Ishikawa (cell line): ENCODE results near the gene EHD4.

Experiments
- CEBPB ChIP-seq: IDR thresholded peaks from 2 replicates; pipeline ENCODE4 v1.6.1; 2012
- CREB1 ChIP-seq: IDR thresholded peaks from 2 replicates; pipeline ENCODE4 v1.6.1; 2012; ENCODE audit warnings: low read depth
- EGR1 ChIP-seq: IDR thresholded peaks from 2 replicates; pipeline ENCODE4 v1.6.1; 2012
- EP300 ChIP-seq: IDR thresholded peaks from 2 replicates; pipeline ENCODE4 v1.6.1; 2012; ENCODE audit warnings: borderline replicate concordance
- FOXM1 ChIP-seq: IDR thresholded peaks from 2 replicates; pipeline ENCODE4 v1.6.1; 2012; ENCODE audit warnings: low read depth, borderline replicate concordance
- NFIC ChIP-seq: IDR thresholded peaks from 2 replicates; pipeline ENCODE4 v1.6.1; 2012
- RAD21 ChIP-seq: IDR thresholded peaks from 2 replicates; pipeline ENCODE4 v1.6.1; 2012; ENCODE audit warnings: low read depth
- TAF1 ChIP-seq: IDR thresholded peaks from 2 replicates; pipeline ENCODE4 v1.6.1; 2012; ENCODE audit warnings: low read depth, mild to moderate bottlenecking
- TCF12 ChIP-seq: IDR thresholded peaks from 2 replicates; pipeline ENCODE4 v1.6.1; 2012; ENCODE audit warnings: low read depth
- TEAD4 ChIP-seq: IDR thresholded peaks from 2 replicates; pipeline ENCODE4 v1.6.1; 2012
- YY1 ChIP-seq: IDR thresholded peaks from 2 replicates; pipeline ENCODE4 v1.6.1; 2012; ENCODE audit warnings: low read depth
- ZBTB7A ChIP-seq: IDR thresholded peaks from 2 replicates; pipeline ENCODE4 v1.6.1; 2012; ENCODE audit warnings: low read depth
- TF ChIP-seq, protein P1 (sequence below): IDR thresholded peaks from 2 replicates; pipeline ENCODE4 v1.6.1; 2012; ENCODE audit warnings: low read depth, mild to moderate bottlenecking
- TF ChIP-seq, protein P2 (sequence below): IDR thresholded peaks from 2 replicates; pipeline ENCODE4 v1.6.1; 2012
- TF ChIP-seq, protein P3 (sequence below): IDR thresholded peaks from 2 replicates; pipeline ENCODE4 v1.6.1; 2012

The EHD4 gene

DNA sequence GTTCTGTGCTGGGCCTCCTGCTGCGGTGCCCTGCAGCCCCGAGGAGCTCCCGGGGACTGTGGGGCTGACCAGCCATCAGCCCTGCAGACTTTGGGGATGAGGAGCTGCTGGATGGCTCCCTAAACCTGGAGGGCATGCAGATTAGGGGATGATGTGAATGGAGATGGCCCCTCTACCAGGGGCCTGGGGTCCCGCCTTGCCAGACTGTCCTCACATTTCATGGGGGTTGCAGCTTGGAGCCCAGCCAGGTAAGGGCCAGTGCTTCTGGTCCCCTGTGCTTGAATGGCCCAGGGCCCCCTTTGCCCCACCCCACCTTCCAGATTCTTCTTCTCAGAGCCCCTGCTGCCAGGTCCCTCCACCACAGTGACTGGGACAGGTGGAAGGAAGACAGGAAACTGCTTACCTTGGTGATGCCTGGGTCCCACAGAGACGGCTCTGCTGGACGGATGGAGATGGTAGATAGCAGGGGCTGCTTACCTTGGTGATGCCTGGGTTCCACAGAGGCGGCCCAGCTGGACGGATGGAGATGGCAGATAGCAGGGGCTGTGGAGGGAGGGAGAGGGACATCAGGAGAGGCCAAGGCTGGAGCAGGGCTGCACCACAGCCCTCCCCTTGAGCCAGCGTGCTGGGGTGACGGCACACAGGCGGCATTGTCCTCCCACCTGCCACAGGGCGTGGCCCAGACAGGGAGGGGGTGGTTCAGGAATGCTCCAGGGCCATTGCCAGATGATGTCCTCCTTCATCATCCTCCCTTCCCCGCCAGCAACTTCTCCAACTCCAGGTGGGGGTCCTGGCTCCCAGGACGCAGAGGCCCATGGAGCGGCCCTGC, 78.7 kb downstream of the EHD4 start, which contains the start of gene SPTBN5:
Gene SPTBN5, minus strand, starts transcription at position 632 of the 829 bp plus-strand sequence. Its CDS starts 556 bp downstream, at position 76.
- TF ChIP-seq TEAD4 = peak; percentile 64
- TF ChIP-seq EGR1 = peak; percentile 72; the same call in 1 of the 2 replicates
- TF ChIP-seq TCF12 = peak; percentile 89
- TF ChIP-seq, protein P1, sequence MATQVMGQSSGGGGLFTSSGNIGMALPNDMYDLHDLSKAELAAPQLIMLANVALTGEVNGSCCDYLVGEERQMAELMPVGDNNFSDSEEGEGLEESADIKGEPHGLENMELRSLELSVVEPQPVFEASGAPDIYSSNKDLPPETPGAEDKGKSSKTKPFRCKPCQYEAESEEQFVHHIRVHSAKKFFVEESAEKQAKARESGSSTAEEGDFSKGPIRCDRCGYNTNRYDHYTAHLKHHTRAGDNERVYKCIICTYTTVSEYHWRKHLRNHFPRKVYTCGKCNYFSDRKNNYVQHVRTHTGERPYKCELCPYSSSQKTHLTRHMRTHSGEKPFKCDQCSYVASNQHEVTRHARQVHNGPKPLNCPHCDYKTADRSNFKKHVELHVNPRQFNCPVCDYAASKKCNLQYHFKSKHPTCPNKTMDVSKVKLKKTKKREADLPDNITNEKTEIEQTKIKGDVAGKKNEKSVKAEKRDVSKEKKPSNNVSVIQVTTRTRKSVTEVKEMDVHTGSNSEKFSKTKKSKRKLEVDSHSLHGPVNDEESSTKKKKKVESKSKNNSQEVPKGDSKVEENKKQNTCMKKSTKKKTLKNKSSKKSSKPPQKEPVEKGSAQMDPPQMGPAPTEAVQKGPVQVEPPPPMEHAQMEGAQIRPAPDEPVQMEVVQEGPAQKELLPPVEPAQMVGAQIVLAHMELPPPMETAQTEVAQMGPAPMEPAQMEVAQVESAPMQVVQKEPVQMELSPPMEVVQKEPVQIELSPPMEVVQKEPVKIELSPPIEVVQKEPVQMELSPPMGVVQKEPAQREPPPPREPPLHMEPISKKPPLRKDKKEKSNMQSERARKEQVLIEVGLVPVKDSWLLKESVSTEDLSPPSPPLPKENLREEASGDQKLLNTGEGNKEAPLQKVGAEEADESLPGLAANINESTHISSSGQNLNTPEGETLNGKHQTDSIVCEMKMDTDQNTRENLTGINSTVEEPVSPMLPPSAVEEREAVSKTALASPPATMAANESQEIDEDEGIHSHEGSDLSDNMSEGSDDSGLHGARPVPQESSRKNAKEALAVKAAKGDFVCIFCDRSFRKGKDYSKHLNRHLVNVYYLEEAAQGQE = no peak
- no peak for TF ChIP-seq CEBPB
- TF ChIP-seq EP300 = peak; percentile 93
- peak; percentile 83 for TF ChIP-seq NFIC
- TF ChIP-seq TAF1 = no peak
- TF ChIP-seq FOXM1 = peak; percentile 39; the same call in 1 of the 2 replicates
- TF ChIP-seq, protein P2, sequence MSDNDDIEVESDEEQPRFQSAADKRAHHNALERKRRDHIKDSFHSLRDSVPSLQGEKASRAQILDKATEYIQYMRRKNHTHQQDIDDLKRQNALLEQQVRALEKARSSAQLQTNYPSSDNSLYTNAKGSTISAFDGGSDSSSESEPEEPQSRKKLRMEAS = 0 out of 2 replicates have a peak, but pooled peaks have one; percentile 48
- TF ChIP-seq YY1 = no peak
- no peak; the same call in 1 of the 2 replicates for TF ChIP-seq RAD21
- TF ChIP-seq ZBTB7A = 0 out of 2 replicates have a peak, but pooled peaks have one; percentile 3
- TF ChIP-seq, protein P3, sequence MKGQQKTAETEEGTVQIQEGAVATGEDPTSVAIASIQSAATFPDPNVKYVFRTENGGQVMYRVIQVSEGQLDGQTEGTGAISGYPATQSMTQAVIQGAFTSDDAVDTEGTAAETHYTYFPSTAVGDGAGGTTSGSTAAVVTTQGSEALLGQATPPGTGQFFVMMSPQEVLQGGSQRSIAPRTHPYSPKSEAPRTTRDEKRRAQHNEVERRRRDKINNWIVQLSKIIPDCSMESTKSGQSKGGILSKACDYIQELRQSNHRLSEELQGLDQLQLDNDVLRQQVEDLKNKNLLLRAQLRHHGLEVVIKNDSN = no peak
- TF ChIP-seq CREB1 = no peak

DNA sequence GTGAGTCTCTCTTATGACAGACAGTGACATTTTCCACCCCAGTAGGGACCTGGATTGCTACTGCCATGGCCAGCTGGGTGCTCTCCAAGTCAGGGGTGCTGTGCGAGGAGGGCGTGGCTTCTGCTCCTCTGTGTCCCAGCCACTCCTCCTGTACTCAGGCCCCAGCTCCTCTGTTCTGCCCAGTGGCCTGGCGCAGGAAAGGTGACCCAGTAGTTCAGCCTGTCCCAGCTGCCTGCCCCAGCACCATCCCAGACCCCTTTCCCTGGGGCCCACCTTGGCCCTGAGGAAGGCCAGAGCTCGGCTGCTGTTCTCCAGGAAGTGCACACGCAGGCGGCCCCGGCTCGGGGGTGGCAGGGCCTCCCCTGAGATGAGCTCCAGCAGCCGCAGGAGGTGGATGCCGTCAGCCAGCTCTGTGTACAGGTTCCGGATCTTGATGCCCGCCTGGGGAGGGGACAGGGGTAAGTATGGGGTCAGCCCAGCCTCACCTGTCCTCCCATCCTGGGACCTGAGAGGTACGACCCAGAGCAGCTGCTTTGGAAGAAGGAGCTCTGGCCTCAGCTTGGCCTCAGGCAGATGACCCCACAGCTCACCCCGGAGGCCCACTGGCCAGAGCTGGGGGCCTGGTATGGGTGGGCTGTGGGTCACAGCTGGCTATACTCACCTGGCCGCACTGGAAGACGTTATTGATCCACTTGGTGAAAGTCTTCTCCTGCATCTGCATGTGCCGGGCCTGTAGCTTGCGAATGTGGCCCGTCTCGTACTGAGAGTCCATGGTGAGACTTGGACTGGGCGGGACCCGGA, 79.5 kb downstream of the EHD4 start:
- TF ChIP-seq ZBTB7A (peak; percentile 54; the same call in 1 of the 2 replicates), FOXM1 (0 out of 2 replicates have a peak, but pooled peaks have one; percentile 25), EP300 (peak; percentile 43; the same call in 1 of the 2 replicates), TEAD4 (peak; percentile 49), NFIC (peak; percentile 83), TAF1 (no peak), TCF12 (peak; percentile 21; the same call in 1 of the 2 replicates), YY1 (peak; percentile 28; the same call in 1 of the 2 replicates), RAD21 (no peak), EGR1 (no peak)
- TF ChIP-seq, protein P3 = no peak
- TF ChIP-seq, protein P2 = peak; percentile 26; the same call in 1 of the 2 replicates

DNA sequence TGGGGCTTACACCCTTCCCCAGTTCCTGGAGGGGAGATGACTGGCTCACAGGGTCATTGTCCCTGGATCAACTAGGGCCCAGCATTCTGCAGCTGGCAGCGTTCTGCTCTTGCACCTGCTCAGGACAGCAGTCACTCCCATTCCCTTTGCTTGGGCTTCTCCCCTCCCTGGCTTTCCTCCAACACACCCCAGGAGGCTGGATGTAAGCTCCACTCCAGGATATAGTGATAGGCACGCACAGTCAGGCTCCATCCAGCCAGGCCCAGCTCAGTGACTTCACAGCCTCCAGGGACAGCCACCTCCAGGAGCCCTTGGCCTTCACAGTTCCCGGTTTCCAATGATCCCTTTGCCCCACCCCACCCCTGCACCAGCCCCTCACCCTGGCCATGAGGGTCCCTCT, 80.4 kb downstream of the EHD4 start:
- TF ChIP-seq CEBPB = peak; percentile 10; the same call in 1 of the 2 replicates
- TF ChIP-seq CREB1 = no peak
- TF ChIP-seq, protein P3 = peak; percentile 29; the same call in 1 of the 2 replicates
- peak; percentile 88 for TF ChIP-seq TCF12
- TF ChIP-seq, protein P2 = no peak
- TF ChIP-seq EGR1 = no peak
- peak; percentile 80; the same call in 1 of the 2 replicates for TF ChIP-seq EP300
- no peak for TF ChIP-seq RAD21
- TF ChIP-seq TEAD4 = peak; percentile 50
- no peak; the same call in 1 of the 2 replicates for TF ChIP-seq ZBTB7A
- peak; percentile 94 for TF ChIP-seq NFIC
- 0 out of 2 replicates have a peak, but pooled peaks have one; percentile 30 for TF ChIP-seq FOXM1
- no peak for TF ChIP-seq TAF1

DNA sequence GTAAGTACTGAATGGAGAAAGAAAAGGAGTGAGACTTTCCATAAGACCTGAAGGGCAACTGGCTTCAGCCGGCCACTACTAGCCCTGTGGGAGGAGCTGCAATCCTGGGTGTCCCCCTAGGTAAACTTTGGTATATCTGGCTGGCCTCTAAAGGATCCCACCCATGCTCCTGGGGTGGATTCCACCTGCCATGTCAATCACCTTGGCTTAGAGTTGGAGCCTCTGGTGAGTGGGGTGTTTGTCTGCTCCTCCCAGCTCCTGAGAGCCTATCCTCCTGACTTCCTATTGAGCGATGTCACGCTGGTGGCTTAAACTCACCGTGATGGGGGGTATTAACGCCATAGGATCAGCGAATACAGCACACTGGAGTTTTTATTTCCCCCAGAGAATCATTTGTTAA, 81.1 kb downstream of the EHD4 start:
- TF ChIP-seq CREB1 = no peak
- TF ChIP-seq TAF1 = no peak
- no peak for TF ChIP-seq RAD21
- no peak for TF ChIP-seq EGR1
- TF ChIP-seq FOXM1 = no peak
- TF ChIP-seq CEBPB = no peak

DNA sequence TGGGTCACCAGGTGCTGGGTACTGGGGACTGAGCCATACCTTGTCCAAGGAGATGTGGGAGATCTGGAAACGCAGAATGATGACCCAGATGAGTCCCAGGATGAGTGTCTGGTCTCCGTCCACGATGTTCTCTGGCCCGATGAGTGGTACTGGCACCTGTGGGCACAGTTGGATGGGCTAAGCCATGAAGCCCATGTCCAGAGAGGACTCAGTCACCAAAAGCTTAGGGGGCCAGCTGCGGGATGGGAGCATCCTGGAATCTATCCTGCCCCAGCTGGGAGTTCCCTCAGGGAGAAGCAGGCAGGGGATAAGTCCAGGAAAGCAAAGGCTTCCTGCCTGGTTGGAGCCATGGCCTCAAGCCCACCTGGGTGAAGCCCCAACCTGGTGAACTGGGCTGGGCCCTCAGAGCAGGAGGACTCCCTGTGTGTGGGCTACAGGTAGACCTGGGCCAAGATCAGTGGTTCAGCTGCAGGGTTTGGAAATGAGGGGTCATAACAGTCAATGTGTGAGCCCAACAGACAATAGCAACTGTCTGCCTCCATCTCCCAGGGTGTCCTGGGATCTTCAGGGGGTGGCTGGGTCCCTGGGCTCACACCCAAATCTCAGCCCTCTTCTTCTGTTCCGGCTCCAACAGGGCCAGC, 82.2 kb downstream of the EHD4 start:
- peak; percentile 57 for TF ChIP-seq NFIC
- no peak for TF ChIP-seq TEAD4
